Right lung (tissue), 5 donors: Measurements from ENCODE around the gene THRB. TPM values are rescaled to one million over a fixed set of nuclear protein-coding genes. Genes with fewer than 3 reads are reported as not detected.
A peak's percentile ranks its signal among the peaks of the same experiment; 100 is the strongest.

ENCODE experiments used
- DNase-seq, 2 donors: peaks; one replicate each; pipeline ENCODE4 v3.0.0-alpha.2; 2013
- polyA plus RNA-seq, 5 donors: library from polyadenylated mRNA; unstranded; fragments of 120-200 nt; gene quantifications; one replicate each; pipeline versions ENCODE4 v1.2.1 to v1.2.3, GENCODE V29; 2013; ENCODE audit warnings: inconsistent platforms in 1 of 5, low replicate concordance in 1 of 5; ENCODE audit not compliant: insufficient read length in 5 of 5, insufficient read depth in 1 of 5

THRB gene
- polyA plus RNA-seq, 5 donors: 9.4 to 17.6 (median 17.0) TPM

DNA sequence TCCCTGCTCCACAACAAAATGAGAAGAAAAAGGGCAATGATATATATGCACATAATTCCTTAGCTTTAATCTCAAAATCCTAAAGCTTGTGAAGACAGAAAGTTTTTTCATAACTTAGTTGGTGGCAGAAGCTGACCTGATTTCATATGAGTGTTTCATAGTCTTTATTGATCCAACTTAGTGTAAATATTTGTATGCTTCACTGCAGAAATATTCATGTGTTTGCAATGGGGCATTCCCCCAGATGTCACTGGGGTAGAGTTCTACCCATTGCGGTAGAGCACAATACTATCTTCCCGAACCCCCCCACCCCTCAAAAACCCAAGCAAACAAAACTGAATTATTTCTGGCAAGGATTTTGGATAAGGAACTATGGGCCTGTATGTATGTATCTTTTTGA lies 221.2 kb downstream of the THRB start:
- no peak for DNase-seq

DNA sequence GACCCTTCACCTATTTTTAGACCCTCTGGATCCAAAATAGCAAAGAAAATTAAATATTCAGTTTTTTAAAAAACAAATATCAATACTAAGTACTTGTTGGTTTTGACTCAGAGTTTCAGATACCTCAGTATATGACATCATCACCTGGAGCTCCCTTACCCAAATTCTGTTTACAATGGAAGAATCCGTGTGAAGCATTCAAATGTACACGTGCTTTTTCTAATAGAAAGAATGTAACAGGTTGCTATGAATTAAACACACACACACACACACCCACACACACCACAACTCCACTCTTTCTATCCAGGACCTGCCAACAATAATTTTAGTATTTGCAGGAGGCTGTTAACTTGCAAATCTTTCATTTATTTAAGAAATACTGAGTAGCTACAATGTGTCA lies 221.8 kb downstream of the THRB start:
- DNase-seq: no peak

DNA sequence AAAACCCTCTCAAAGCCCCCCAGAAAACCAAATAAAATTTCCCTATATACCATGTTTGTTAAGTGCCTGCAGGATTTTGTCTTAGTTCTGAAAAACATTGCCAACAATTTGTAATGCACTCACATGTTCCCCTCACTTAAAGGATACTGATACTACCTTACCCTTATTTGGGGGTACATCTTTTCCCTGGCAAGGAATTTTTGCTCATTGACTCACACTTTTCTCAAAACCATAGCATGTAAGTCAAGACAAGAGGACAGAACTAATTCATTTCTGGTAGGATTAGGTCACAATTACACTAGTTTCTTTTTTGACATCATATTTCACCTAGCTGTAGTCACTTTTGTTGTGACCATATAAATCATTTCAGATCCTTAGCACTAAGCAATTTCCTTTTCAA lies 222.2 kb downstream of the THRB start:
- no peak for DNase-seq

DNA sequence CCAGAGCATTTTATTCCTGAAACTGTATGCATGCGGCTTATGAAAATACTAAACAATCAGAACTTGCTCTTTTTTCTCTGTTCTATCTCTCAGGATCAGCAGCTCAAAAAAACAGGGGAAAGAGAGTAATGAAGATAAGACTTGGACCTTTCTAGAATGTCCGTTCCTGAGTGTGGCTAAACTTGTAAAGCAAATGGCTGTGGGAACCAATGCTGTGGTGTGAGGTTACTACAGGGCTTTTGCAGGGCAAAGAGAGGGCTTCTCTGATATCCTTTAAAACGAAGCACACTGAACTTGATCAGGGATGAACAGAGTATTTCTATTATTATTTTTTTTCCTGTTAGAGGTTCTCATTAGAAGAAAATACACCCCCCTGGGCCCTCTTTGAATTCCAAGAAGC lies 223.4 kb downstream of the THRB start:
- no peak for DNase-seq

DNA sequence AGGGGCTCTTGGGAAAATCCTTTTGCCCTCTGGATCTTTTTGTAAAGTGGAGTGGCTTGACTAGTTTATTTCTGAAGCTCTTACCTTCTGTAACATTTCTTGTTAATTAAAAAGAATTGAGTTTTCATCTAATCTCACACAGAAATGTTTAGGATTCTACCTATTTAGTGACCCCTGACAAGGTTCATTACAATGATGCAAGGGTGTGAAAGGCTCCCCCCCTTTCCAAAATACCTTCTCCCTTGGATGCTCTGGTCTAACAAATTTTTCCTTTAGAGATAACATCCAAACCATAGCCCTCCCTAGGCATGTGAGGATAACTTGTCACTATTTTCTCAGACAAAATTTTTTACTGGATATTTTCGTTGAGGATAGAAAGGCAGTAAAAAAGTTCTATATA lies 223.9 kb downstream of the THRB start:
- no peak for DNase-seq

GRCh38 chr3:24270204-24270691 lies 224.4 kb downstream of the THRB start:
- no peak for DNase-seq

- no peak for DNase-seq
These were observed 229.9 kb downstream of the THRB start for GRCh38 chr3:24264748-24265158.

GRCh38 chr3:24264011-24264410 lies 230.6 kb downstream of the THRB start:
- DNase-seq: no peak

GRCh38 chr3:24263069-24263668 lies 231.5 kb downstream of the THRB start:
- no peak for DNase-seq

DNA sequence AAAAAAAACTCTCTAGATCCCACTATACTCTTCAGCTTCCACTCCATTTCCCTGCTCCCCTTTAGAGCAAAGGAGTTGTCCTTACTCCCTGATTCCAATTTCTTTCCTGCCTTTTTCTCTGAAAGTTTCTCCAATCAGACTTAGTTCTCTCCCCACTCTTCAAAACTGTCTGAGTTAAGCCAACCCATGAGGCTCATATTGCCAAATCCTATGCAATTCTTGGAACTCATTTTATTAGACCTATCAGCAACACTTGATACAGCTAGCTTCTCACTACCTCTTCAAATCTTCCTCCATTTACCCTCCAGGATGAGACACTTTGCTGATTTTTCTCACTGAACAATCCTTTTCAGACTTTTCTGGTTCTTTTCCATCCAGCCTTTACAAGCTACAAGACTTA lies 233.1 kb downstream of the THRB start:
- DNase-seq: peak in 1 of 2 donors; percentile 22

GRCh38 chr3:24259901-24260512 lies 234.6 kb downstream of the THRB start:
- DNase-seq: no peak

GRCh38 chr3:24258727-24259600 lies 235.7 kb downstream of the THRB start:
- DNase-seq: no peak

DNA sequence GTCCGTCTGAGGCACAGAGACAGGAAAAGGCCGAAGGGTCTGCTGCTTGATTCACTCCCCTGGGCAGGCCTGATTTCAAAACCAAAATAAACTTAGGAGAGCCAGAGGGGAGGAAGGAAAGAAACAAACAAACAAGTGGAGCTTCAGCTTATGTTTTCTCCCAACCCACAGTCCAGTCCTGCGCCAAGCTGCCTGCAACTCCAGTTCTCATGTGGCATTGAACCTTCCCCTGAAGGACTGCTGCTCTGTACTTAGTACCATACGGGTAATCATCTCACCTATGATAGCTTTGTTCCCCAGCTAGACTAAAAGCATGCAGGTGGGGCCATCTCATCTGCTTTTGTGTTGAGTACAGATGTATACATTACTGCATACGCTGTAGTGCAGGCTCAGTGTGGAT lies 236.4 kb downstream of the THRB start:
- no peak for DNase-seq

- DNase-seq: no peak
These were observed 239.2 kb downstream of the THRB start for GRCh38 chr3:24255414-24255813.

DNA sequence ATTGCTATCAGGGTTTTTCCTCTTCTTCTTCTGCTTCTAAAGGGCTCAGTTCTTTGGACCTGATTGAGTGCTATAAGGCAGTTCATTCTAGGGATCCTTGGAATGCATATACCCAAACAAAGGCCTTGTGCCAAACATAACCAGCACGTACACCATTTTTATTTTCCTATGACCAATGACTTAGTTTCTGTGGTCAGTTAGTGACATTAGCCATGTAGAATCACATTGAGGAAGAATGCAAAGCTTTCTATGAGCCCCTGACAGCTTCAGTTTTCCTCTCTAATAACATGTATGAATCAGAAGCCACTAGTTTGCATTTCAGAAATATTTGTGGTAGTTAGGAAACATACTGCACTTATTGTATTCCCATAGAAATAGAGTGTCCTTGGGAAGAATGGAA lies 240.0 kb downstream of the THRB start:
- no peak for DNase-seq

DNA sequence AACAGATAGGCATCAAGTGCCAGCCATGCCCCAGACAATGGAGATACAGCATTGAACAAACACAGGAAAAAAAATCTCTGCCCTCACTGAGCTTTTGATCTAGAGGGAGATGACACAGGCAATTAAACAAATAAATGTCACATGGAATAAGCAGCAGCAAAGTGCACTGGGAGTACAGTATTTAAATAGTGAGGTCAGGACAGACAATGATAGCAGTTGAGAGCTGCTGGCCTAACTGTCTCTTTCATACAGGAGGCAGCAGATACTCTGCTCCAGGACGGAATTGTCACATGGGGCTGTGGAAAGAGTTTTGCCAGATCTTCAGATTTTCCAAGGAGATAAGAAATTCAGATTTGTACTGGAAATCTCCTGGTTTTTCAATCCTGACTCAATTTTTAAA lies 241.3 kb downstream of the THRB start:
- no peak for DNase-seq

- no peak for DNase-seq
These were observed 245.1 kb downstream of the THRB start for GRCh38 chr3:24249523-24249922.

GRCh38 chr3:24245056-24245455 lies 249.6 kb downstream of the THRB start:
- no peak for DNase-seq

DNA sequence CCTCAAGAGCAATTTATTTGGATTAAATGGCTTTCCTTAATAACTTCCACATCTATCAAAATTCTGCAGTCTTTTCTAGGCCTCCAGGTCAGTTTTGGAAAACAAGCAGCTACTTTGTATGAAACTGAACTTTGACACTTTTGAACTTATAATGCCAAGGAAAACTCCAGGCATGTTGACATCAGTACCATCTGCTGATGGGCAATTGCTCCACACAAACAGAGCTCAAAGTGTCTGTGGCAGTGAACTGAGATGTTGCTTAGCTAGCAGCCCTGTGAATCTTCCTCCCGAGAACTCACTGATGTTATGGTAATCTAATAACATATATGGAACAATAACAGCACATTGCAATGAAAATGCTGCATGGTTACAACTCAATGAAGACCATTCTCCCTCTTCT lies 250.2 kb downstream of the THRB start:
- no peak for DNase-seq

- peak; percentile 13 to 25 for DNase-seq
These were observed 252.5 kb downstream of the THRB start for GRCh38 chr3:24242012-24242698.

GRCh38 chr3:24240306-24240705 lies 254.3 kb downstream of the THRB start:
- no peak for DNase-seq
